OCI-LY1 (cell line): ENCODE measurements around the gene ADAMTS17.

Experiments
- H2AFZ ChIP-seq: fragments of 200-600 bp; sonication (generic), shearing (Covaris generic); 2 replicates; pipeline ENCODE4 v1.6.0; 2014; ENCODE audit warnings: antibody characterized with exemption, mild to moderate bottlenecking, low read length
- H3F3A ChIP-seq: fragments of 200-600 bp; sonication (generic), shearing (Covaris generic); 2 replicates; pipeline ENCODE4 v1.6.0; 2014; ENCODE audit warnings: mild to moderate bottlenecking, antibody characterized with exemption, low read length, moderate library complexity; ENCODE audit not compliant: insufficient read depth
- H3K27ac ChIP-seq: fragments of 200-600 bp; sonication (generic); 2 replicates; pipeline ENCODE4 v1.5.1; 2014; ENCODE audit warnings: low read length, mixed run types, mild to moderate bottlenecking, low read depth; ENCODE audit not compliant: poor library complexity, severe bottlenecking
- H3K27me3 ChIP-seq: fragments of 200-600 bp; sonication (generic); 2 replicates; pipeline ENCODE4 v1.6.0; 2014; ENCODE audit warnings: antibody characterized with exemption, mild to moderate bottlenecking, low read length, moderate library complexity; ENCODE audit not compliant: insufficient read depth
- H3K36me3 ChIP-seq: fragments of 200-600 bp; sonication (generic); 2 replicates; pipeline ENCODE4 v1.6.1; 2014; ENCODE audit warnings: mild to moderate bottlenecking, antibody characterized with exemption, low read length, moderate library complexity, mixed read lengths; ENCODE audit not compliant: insufficient read depth
- H3K4me1 ChIP-seq: fragments of 200-600 bp; sonication (generic); 2 replicates; pipeline ENCODE4 v1.5.1; 2014; ENCODE audit warnings: mild to moderate bottlenecking, low read length, moderate library complexity; ENCODE audit not compliant: insufficient read depth, severe bottlenecking
- H3K4me2 ChIP-seq: fragments of 200-600 bp; sonication (generic), shearing (Covaris generic); 2 replicates; pipeline ENCODE4 v1.6.1; 2014; ENCODE audit warnings: low read length
- H3K4me3 ChIP-seq: fragments of 200-600 bp; sonication (generic); 2 replicates; pipeline ENCODE4 v1.5.1; 2014; ENCODE audit warnings: low read length, low read depth, mild to moderate bottlenecking, mixed read lengths; ENCODE audit not compliant: poor library complexity, severe bottlenecking
- H3K79me2 ChIP-seq: fragments of 200-600 bp; shearing (Covaris generic); 2 replicates; pipeline ENCODE4 v1.6.1; 2016; ENCODE audit warnings: mixed run types, low read length, mixed read lengths; ENCODE audit not compliant: insufficient read depth
- H3K9ac ChIP-seq: fragments of 200-600 bp; sonication (generic), shearing (Covaris generic); 2 replicates; pipeline ENCODE4 v1.6.1; 2014; ENCODE audit warnings: mild to moderate bottlenecking, low read length, mixed read lengths
- H3K9me2 ChIP-seq: fragments of 200-600 bp; sonication (generic), shearing (Covaris generic); 2 replicates; pipeline ENCODE4 v1.6.1; 2014; ENCODE audit warnings: low read depth, mild to moderate bottlenecking, low read length, mixed read lengths
- H3K9me3 ChIP-seq: fragments of 200-600 bp; shearing (Covaris generic); 2 replicates; pipeline ENCODE4 v1.6.1; 2014; ENCODE audit warnings: low read length, mixed read lengths
- H4K20me1 ChIP-seq: fragments of 200-600 bp; sonication (generic), shearing (Covaris generic); 2 replicates; pipeline ENCODE4 v1.6.0; 2016; ENCODE audit warnings: mild to moderate bottlenecking, low read length; ENCODE audit not compliant: insufficient read depth
- CTCF ChIP-seq: fragments of 200-600 bp; sonication (generic), shearing (Covaris generic); IDR thresholded peaks from 2 replicates; pipeline ENCODE4 v1.5.1; 2017; ENCODE audit warnings: mild to moderate bottlenecking, antibody characterized with exemption, low read length, moderate library complexity, mixed read lengths
- EZH2 ChIP-seq: fragments of 200-600 bp; sonication (generic), shearing (Covaris generic); IDR thresholded peaks from 2 replicates; pipeline ENCODE4 v1.8.0; 2017; ENCODE audit warnings: borderline replicate concordance, mixed run types, mild to moderate bottlenecking, antibody characterized with exemption, low read length, moderate library complexity, mixed read lengths

The ADAMTS17 gene

GRCh38 chr15:100227781-100228180, 114.0 kb downstream of the ADAMTS17 start:
- Histone ChIP-seq H3K9ac (no peak overlapping the region), H2AFZ (no peak overlapping the region), H3K36me3 (no peaks in the 10 kb centered on the region), H3K27me3 (no peaks in the 10 kb centered on the region), H3K4me1 (no peaks in the 10 kb centered on the region), H3F3A (no peaks in the 10 kb centered on the region), H3K27ac (no peak overlapping the region), H3K79me2 (no peaks in the 10 kb centered on the region), H3K4me2 (no peak overlapping the region), H4K20me1 (no peaks in the 10 kb centered on the region), H3K9me2 (no peaks in the 10 kb centered on the region), H3K9me3 (no peaks in the 10 kb centered on the region), H3K4me3 (no peak overlapping the region)
- no peak for TF ChIP-seq EZH2
- TF ChIP-seq CTCF = no peak

DNA sequence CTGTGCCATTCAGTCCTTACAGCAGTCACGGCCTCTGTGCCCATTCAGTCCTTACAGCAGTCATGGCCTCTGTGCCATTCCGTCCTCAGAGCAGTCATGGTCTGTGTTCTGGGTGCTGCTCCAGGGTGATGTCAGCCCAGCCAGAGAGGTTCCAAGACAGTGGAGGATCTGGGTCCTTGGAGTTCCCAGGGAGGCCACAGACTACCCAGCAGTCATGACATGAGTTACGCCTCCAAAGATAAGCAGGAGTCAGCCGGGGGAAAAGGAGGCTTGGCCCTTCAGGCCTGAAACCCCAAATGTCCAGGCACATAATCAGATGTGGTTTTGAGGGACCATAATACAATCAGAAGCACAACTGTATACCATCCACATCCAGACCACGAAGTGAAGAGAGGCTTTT, 115.7 kb downstream of the ADAMTS17 start:
- TF ChIP-seq CTCF = no peak
- TF ChIP-seq EZH2 = no peak
- Histone ChIP-seq H3K4me2 (no peak overlapping the region), H3K4me3 (no peak overlapping the region)

DNA sequence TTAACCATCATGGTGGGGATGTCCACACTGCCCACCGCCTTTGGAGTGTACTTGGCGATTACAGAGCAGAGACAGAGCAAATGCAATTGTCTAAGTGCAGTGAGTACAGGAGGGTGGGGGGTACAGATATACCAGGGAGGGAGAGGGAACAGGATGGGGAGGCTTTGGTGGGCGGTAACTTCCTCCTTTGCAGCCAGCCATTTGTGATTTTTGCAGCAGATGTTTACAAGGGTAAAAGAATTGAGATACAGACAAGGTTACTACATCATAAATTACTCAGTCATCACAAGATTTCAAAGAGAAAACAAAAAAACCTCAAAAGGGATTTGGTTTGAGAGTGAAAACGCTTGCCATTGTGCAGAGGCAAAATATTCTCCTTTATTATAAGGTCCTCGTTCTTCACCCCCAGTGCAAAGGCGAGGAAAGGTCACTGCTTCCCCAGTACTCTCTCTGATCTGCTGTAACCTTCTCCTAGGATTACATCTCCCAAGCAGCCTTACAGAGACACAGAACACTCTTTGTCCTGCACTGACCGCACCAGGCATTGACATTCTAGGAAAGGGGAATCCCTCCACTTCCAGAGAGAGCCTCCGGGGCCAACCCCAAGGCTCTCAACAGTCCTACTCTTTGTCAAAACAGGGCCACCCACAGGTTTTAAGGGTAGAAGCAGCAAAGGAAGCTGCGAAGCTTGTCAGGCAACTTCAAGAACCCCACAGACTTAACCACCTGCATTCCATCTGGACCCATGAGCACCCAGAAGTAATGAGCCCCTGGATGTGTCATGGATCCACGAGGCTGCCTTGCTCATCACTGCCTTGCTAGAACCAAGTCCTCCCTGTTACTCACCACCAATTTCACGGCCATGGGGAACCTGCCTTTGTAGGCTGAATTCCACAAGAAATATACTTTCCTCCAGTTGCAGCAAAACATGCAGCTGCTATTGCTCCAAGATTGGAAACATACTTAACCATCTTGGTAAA, 117.3 kb downstream of the ADAMTS17 start:
- H4K20me1 ChIP-seq = no peaks in the 10 kb centered on the region
- no peak for TF ChIP-seq EZH2
- TF ChIP-seq CTCF = no peak
- H3K27me3 ChIP-seq = no peaks in the 10 kb centered on the region
- H3K4me2 ChIP-seq = no peak overlapping the region
- H3K4me3 ChIP-seq = no peak overlapping the region
- H3K4me1 ChIP-seq = no peaks in the 10 kb centered on the region
- no peaks in the 10 kb centered on the region for H3K79me2 ChIP-seq
- no peaks in the 10 kb centered on the region for H3K36me3 ChIP-seq
- no peak overlapping the region for H3K9ac ChIP-seq
- no peaks in the 10 kb centered on the region for H3F3A ChIP-seq
- H3K27ac ChIP-seq = no peak overlapping the region
- H3K9me3 ChIP-seq = no peaks in the 10 kb centered on the region
- H3K9me2 ChIP-seq = no peaks in the 10 kb centered on the region
- H2AFZ ChIP-seq = no peak overlapping the region

More for the DNA sequence above, 115.7 kb downstream of the ADAMTS17 start:
- no peak overlapping the region for H3K27ac ChIP-seq
- H4K20me1 ChIP-seq = no peaks in the 10 kb centered on the region
- no peaks in the 10 kb centered on the region for H3K4me1 ChIP-seq
- no peak overlapping the region for H2AFZ ChIP-seq
- no peaks in the 10 kb centered on the region for H3K9me3 ChIP-seq
- no peaks in the 10 kb centered on the region for H3F3A ChIP-seq
- H3K27me3 ChIP-seq = no peaks in the 10 kb centered on the region
- no peaks in the 10 kb centered on the region for H3K9me2 ChIP-seq
- H3K79me2 ChIP-seq = no peaks in the 10 kb centered on the region
- H3K9ac ChIP-seq = no peak overlapping the region
- no peaks in the 10 kb centered on the region for H3K36me3 ChIP-seq
